ENCODE results near the gene CD74.
"Not testable (repeated sequence)": the region's sequence is repeated elsewhere in the genome, so short reads cannot be mapped to it uniquely, and the experiment has no call there.

Gene CD74

GRCh38 chr5:150441813-150442698 lies 29.3 kb upstream of the CD74 start:
- no peak for DNase-seq

- DNase-seq: no peak
Observed at GRCh38 chr5:150440948-150441812, 28.5 kb upstream of the CD74 start.

- DNase-seq: no peak
Observed at GRCh38 chr5:150438873-150439546, 26.3 kb upstream of the CD74 start.

- DNase-seq: peak; percentile 78
Observed at GRCh38 chr5:150436141-150436680, 23.5 kb upstream of the CD74 start.

GRCh38 chr5:150434464-150434863 lies 21.8 kb upstream of the CD74 start:
- DNase-seq: no peak

GRCh38 chr5:150431574-150431973 lies 18.9 kb upstream of the CD74 start:
- DNase-seq: no peak

- no peak for DNase-seq
Observed at GRCh38 chr5:150431048-150431447, 18.3 kb upstream of the CD74 start.

- DNase-seq: no peak
Observed at GRCh38 chr5:150429410-150429873, 16.7 kb upstream of the CD74 start.

- DNase-seq: no peak
Observed at GRCh38 chr5:150428978-150429377, 16.3 kb upstream of the CD74 start.

- DNase-seq: no peak
Observed at GRCh38 chr5:150428106-150428876, 15.6 kb upstream of the CD74 start.

- not testable (repeated sequence) for DNase-seq
Observed at GRCh38 chr5:150426165-150426564, 13.5 kb upstream of the CD74 start.

GRCh38 chr5:150422758-150423157 lies 10.0 kb upstream of the CD74 start:
- DNase-seq: no peak

- DNase-seq: no peak
Observed at GRCh38 chr5:150422075-150422474, 9.4 kb upstream of the CD74 start.

GRCh38 chr5:150419630-150420270 lies 7.0 kb upstream of the CD74 start:
- no peak for DNase-seq

- DNase-seq: not testable (repeated sequence)
Observed at GRCh38 chr5:150413902-150414790, 1.4 kb upstream of the CD74 start.

GRCh38 chr5:150413176-150413901 lies 629 bp upstream of the CD74 start:
- DNase-seq: no peak

GRCh38 chr5:150411245-150411979 lies 1.3 kb downstream of the CD74 start:
- no peak for DNase-seq

- DNase-seq: peak; percentile 77
Observed at GRCh38 chr5:150410524-150411244, 2.0 kb downstream of the CD74 start.

Measured in NCI-H1436 (cell line).